HG03558 (cell line): ENCODE data around the gene ZNF280B.
A peak's percentile ranks its signal among the peaks of the same experiment; 100 is the strongest.
"Not testable (repeated sequence)": the region's sequence is repeated elsewhere in the genome, so short reads cannot be mapped to it uniquely, and the experiment has no call there.

Source experiments
- ATAC-seq: cut with Tn5 transposase; IDR thresholded peaks from one replicate; pipeline ENCODE4 v1.9.1; 2021; ENCODE audit warnings: moderate number of reproducible peaks; ENCODE audit not compliant: unreplicated experiment; ENCODE audit errors: extremely low read depth

Gene ZNF280B

DNA sequence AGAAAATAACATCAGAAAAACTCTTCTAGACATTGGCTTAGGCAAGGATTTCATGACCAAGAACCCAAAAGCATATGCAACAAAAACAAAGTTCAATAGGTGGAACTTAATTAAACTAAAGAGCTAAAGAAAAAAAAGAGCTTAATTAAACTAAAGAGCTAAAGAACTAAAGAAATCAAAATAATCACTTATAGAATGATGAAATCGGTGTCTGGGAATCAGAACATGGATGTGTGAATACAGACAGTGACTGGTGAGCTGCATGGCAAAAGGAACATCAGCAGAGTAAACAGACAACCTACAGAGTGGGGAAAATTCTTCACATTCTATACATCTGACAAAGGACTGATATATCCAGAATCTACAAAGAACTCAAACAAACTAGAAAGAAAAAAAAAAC lies 41.4 kb downstream of the ZNF280B start:
- no peak for ATAC-seq

DNA sequence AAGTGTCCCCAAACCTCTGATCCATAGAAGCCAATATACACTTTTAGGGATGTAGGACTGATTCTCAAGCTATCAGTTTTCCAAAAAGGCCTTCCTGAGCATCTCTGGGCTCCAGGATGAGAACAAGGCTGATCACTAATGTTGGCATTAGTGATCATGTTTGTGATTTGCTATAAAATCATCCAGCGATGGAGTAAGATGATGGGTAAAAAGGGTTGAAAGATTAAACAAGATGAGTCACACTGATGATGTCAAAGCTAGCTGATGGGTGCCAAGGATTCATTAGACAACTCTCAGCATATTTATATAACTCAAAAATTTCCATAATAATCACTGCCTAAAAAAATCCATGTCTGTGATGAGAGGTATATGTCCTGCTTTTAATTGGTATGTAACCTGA lies 42.8 kb downstream of the ZNF280B start:
- no peak for ATAC-seq

DNA sequence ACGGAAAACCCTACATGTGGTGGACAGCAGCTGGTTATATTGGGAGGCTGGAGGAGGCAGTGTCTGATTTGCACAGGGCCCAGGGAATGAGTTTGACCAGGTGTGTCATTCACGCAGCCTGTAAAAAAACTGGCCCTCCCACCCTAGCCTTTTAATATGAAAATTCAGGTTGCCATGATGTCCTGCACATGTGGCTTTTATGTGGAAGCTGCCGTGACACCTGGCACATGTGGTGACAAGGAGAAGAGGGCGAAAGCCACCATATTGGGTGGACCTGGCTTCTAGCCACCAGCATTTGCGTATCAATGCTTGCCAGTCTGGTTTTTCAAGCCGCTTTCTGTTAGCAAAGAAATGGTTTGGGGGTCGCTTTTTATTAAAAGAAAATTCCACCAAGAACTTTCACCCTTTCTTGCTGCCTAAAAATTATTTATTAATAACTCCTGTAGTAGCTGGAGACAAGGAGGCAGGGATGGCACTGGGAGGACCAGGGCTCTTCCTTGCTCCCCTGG lies 43.4 kb downstream of the ZNF280B start:
- no peak for ATAC-seq

DNA sequence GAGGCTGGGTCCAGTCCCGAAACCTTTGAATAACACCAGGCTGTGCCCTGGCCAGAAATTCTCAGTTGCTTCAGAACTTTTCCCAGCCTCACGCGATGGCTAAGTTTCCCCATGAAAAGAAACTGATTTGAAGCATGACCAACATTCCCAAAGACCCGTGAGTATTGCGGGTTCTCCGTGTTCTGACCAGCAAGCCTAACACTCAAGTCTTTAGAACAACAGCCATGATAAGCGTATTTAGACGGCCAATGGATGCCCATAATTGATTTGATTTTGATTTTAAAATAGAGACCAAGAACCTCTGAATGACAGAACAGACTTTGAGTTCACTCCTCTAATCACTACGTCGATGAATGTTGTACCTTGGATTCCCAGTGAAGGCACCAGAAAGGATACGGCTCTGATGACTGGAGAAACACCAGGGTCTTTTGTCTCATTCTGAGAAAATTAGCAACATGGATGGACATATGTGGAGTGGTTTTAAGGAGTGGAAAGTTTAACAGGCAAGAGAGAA lies 43.9 kb downstream of the ZNF280B start:
- ATAC-seq: no peak

DNA sequence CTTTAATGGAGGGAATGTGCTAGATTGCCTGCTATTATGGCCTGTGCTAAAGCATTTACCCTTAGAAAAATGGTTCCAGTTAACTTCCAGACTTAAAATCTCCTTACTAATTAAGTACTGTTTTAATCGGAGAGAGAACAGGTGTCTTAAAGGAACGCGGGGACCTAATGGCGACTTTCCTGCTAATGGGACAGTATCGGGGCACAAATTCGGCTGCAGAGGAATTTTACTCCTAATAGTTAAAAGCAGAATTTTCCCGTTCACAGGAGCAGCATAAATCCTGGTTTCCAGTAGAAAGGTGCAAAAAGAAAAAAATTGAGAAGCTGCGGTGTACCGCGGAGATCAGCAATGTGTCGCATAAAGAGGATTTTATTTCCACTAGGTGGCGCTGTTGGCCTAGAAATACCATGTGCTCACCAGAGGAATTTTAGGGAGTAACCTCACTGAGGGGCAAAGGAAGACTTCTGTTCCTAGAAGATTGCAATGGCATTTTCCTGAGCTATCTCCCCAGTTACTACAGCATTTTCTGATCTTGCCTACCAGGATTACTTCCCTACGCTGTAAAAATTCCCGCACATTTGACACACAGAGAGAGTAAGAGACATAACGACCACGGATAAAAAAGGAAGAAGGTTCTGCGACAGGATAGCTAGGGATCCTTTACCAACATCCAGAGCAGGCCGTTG lies 44.5 kb downstream of the ZNF280B start:
- ATAC-seq: no peak

DNA sequence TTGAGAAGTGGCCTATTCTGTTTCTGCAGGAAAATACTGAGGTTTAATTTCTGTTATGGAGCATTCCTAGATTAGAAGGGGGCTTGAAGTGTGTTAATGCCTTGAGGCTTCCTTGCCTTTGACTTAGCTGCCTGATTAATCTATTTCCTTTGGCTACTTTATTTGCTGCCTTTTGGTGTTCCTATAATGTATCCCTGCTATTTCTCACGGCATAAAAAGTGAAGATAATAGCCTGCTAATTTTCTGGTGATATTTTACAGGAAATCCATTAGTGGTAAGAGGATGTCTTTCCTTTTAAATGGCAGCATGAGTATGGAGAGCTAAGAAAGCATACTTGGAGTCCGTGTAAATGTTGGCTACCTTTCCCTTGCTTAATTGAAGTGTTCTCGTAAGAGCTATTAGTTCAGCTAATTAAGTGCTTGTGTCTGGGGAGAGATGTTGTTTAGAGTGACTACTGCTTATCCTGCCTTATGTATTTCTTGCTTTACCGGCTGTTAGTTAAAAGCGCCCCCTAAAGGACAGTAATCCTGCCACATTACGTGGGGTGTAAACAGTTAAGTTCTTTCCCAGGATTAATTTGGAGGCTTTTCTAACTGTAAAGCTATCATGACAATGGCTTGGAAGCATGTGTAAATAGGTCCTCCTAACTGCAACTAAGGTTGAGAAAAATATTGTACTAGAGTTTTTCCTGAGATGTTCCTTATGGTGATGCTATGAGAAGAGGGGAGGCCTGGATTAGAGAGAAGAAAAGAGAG lies 45.6 kb downstream of the ZNF280B start:
- no peak for ATAC-seq

DNA sequence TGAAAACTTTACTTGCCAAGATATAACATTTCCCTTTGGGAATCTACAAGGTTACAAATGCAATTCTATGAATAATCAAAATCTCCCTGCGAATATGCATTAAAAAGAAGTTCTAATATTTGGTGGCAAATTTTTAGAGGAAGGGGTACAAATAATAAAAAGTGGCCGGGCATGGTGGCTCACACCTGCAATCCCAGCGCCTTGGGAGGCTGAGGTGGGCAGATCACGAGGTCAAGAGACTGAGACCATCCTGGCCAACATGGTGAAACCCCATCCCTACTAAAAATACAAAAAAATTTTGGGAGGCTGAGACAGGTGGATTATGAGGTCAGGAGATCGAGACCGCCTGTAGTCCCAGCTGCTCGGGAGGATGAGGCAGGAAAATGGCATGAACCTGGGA lies 47.0 kb downstream of the ZNF280B start:
- no peak for ATAC-seq

DNA sequence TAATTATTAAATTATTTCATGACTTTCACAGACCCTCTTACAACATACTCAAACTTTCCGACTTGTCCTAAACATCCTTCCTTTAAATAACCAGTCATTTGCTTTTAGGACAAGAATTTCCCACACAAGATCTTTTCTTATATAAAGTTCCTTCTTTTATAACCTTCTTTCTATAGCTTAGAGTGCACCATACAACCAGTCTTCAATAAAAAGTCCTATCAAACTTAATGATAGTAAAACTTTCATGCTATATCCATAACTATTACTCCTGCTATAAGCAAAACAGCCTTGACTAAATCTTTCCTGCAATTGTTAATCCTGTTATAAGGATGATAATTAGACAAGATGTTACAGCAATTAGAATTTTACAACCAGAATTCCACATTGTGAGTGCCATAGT lies 47.4 kb downstream of the ZNF280B start:
- ATAC-seq: no peak

DNA sequence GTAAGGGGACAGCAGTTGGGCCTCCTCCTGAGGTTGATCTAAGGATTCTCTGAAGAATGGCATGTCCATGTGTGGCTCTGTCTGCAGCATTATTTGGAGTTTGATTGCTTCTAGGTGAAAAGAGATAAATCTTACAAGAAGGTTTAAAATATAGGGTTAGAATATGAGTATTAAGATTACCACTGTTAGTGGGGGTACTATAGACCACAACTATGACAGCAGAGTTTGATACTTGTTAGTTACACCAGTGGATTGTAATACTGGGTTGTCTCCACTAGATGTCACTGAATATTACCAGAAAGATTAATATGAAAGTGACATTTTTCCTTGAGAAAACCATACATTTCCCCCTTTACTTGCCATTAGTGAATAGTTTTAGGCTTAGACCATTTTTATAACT lies 47.9 kb downstream of the ZNF280B start:
- no peak for ATAC-seq

DNA sequence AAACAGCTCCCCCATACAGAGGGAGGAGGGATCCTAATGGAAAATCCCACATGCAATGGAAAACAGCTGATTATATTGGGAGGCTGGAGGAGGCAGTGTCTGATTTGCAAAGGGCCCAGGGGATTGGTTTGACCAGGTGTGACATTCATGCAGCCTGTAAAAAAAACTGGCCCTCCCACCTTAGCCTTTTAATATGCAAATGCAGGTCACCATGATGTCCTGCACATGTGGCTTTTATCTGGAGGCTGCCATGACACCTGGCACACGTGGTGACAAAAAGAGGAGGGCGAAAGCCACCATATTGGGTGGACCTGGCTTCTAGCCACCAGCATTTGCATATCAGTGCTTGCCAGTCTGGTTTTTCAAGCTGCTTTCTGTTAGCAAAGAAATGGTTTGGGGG lies 48.5 kb downstream of the ZNF280B start:
- ATAC-seq: no peak

DNA sequence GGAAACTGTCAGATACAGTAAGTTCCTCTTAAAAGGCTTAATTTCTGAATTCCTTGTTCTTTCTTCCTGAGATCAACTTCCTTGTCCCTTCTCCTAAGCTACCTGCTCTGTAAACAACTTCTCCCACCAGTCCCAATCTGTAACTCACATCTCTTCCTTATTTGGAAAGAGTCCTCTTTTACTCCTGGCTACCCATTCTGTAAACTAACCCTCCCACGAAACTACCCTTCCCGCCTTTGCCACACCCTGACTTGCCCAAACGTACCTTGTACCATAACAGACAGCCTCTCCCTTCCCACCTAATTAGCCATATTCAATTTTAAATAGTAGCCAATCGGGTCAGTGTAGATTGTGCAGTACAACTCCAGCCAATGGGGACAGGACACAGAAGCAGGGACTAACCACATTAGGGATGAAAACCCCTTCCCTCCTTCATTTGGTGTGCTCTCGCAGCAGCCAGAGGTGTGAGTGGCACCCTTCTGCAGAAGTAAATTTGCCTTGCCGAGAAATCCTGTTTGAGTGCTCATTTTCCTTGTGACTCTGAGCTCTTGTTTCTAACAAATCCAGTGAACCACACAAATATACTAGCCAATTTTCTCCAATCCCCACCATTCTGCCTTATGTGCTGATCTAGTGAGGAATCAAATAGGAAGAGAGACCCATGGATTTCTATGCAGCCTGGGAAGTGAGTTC lies 49.5 kb downstream of the ZNF280B start:
- no peak for ATAC-seq

DNA sequence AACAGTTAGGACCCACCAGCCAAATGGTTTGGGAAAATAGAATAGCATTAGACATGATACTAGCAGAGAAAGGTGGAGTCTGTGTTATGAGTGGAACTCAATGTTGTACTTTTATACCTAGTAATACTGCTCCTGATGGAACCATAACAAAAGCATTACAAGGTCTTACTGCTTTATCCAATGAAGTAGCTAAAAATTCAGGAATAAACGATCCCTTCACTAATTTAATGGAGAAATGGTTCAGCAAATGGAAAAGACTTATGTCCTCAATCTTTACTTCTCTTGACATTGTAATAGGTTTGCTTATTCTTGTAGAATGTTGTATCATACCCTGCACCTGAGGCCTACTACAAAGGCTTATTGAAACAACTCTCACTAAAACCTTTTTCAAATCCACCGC lies 50.2 kb downstream of the ZNF280B start:
- no peak for ATAC-seq

DNA sequence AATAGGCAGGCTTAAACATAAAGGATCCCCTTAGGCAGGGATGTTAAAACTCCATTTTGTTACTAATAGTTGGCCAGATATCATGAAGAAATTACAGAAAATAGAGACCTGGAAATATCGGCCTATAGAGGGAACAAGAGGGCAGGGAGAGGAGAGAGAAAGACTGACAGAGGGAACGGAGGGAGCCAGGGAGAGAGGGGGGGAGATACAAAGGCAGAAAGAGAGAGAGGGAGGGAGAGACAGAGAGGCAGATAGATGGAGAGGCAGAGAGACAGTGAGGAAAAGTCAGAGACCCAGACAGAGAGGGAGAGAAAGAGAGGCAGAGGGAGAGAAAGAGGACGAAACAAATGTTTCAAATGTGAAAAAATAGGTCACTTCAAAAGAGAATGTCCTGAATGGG lies 53.5 kb downstream of the ZNF280B start:
- ATAC-seq: no peak

DNA sequence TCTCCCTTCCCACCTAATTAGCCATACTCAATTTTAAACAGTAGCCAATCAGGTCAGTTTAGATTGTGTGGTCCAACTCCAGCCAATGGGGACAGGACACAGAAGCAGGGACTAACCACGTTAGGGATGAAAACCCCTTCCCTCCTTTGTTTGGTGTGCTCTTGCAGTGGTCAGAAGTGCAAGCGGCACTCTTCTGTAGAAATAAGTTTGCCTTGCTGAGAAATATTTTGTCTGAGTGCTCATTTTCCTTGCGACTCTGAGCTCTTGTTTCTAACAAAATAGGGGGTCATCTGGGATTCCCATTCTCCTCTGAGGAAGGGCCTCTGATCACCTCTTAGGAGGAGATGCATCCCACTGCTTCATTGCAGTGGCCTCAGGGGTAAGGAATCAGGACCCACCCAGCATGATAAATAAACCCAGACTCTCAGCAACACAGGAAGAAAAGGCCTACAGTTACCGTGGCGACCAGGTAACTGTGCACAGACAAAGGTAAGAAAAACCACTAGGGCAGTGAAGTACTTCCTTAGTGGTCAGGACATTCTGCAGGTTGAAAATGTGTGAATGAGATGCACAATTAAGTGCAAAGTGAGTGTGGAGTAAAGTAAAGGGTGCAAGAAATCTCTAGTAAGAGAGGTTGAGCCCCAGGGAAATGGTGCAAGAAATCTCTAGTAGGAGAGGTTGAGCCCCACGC lies 55.4 kb downstream of the ZNF280B start:
- ATAC-seq: no peak

DNA sequence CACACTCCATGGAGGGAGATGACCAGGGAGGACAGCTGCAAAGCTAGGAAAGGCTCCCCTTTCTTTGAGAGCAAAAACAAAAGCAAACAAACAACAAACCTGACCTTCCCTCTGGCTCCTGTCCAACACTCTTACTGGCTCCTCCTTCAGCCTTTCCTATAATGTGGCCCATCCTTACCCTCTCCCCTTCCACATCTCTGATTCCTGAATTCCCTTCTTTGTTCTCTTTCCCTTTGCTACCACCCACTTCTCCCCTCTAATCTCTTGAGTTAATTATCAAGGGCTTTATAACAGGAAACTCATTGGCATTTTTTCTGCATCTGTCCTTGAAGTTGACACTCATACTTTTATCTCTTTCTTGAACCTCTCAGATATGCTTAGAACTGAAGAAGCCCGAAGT lies 56.3 kb downstream of the ZNF280B start:
- no peak for ATAC-seq

DNA sequence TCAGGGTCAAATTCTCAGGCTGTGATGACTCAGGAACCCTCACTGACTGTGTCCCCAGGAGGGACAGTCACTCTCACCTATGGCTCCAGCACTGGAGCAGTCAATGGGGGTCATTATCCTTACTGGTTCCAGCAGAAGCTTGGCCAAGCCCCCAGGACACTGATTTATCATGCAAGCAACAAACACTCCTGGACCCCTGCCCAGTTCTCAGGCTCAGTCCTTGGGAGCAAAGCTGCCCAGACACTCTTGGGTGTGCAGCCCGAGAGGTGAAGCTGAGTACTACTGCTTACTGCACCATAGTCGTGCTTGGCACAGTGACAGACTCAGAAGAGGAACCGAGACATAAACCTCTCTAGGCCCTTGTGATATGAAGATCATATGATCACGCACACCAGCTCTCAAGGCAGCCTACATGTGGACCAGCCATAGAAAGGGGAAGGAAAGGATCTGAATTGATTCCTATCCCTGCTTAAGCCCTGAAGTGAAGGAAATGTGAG lies 58.2 kb downstream of the ZNF280B start:
- ATAC-seq: peak; percentile 68

DNA sequence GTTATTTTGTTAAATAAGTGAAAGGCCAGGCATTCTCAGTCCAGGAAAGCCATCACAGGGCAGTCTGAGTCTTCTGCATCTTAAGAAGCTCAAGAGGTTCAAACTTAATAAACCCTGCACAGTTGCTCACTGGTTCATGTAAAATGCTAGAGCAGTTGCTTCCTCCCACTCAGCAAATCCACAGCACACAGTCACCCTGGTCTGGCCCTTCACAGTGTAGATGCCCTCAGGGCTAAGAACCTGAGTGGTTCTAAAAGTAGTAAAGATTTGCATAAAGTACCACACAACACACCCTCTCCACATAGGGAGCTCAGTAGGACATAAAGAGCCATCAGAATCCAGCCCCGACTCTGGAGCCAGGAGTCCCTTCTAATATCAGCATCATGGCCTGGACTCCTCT lies 58.7 kb downstream of the ZNF280B start:
- no peak for ATAC-seq

DNA sequence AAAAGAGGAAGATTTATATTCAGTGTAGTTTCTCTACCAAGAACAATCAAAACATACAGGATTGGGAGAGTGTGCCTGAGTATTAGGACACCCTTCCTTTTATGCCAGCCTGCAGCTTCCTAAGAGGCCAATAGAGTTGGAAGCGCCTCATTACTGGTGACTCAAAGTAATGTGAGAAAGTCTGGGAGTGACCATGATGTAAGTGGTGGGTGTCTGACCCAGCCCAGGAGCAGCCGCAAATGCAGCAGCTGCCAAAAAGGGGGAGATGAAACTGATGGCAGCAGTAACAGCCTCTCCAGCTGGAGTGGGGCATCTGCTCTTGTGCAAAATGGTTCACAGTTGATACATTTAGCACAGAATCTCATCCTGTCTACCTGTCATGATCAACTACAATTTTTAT lies 62.0 kb downstream of the ZNF280B start:
- no peak for ATAC-seq

DNA sequence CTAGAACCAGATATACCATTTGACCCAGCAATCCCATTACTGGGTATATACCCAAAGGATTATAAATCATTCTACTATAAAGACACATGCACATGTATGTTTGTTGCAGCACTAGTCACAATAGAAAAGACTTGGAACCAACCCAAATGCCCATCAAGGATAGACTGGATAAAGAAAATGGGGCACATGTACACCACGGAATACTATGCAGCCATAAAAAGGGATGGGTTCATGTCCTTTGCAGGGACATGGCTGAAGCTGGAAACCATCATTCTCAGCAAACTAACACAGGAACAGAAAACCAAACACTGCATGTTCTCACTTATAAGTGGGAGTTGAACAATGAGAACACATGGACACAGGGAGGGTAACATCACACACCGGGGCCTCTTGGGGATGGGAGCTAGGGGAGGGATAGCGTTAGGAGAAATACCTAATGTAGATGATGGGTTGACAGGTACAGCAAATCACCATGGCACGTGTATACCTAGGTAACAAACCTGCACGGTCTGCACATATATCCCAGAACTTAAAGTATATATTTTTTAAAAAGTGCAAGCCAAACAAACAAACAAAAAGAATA lies 64.4 kb downstream of the ZNF280B start:
- ATAC-seq: not testable (repeated sequence)
